AG04449 (cell line): ENCODE measurements around the gene CYSLTR2.

Experiments
- CTCF ChIA-PET: fragments of 350-600 bp; formaldehyde crosslinking; extraction: SDS; loops from one replicate; lab custom pipeline; 2021; ENCODE audit warnings: antibody characterized with exemption; lab: Yijun Ruan, JAX
- POLR2A ChIA-PET: fragments of 400-600, 350-600 bp; formaldehyde crosslinking; extraction: SDS; loops from one replicate; lab custom pipeline; 2020; ENCODE audit warnings: antibody characterized with exemption, inconsistent platforms; lab: Yijun Ruan, JAX
- DNase-seq: peaks from one replicate; pipeline ENCODE4 v3.0.0-alpha.2; 2010; ENCODE audit warnings: low read depth, low spot score
- H3K4me3 ChIP-seq: 2 replicates; pipeline ENCODE4 v1.5.1; 2011; ENCODE audit warnings: low read depth, mild to moderate bottlenecking, control low read depth, low read length
- CTCF ChIP-seq: IDR thresholded peaks from one replicate; pipeline ENCODE4 v1.5.1; 2011; ENCODE audit warnings: mild to moderate bottlenecking, moderate library complexity, low read length, control low read depth, inconsistent platforms; ENCODE audit not compliant: insufficient read depth; ENCODE audit errors: missing control alignments

Gene CYSLTR2

GRCh38 chr13:48625413-48626076 lies 28.2 kb upstream of the CYSLTR2 start:
- ChIA-PET POLR2A (no interaction called here), CTCF (no interaction called here)
- no peak for DNase-seq
- TF ChIP-seq CTCF: no peak
- H3K4me3 ChIP-seq: no peak overlapping the region

GRCh38 chr13:48626077-48626449 lies 27.7 kb upstream of the CYSLTR2 start:
- CTCF ChIA-PET: no interaction called here
- TF ChIP-seq CTCF: no peak
- POLR2A ChIA-PET: no interaction called here
- no peak overlapping the region for H3K4me3 ChIP-seq
- DNase-seq: no peak

- ChIA-PET POLR2A (no interaction called here), CTCF (no interaction called here)
- no peak for TF ChIP-seq CTCF
- H3K4me3 ChIP-seq: no peak overlapping the region
- no peak for DNase-seq
These were observed 26.8 kb upstream of the CYSLTR2 start for GRCh38 chr13:48626726-48627451.

GRCh38 chr13:48629277-48629676 lies 24.5 kb upstream of the CYSLTR2 start:
- DNase-seq: no peak
- POLR2A ChIA-PET: no interaction called here
- CTCF ChIA-PET: no interaction called here
- TF ChIP-seq CTCF: no peak
- H3K4me3 ChIP-seq: no peak overlapping the region

GRCh38 chr13:48630291-48630690 lies 23.4 kb upstream of the CYSLTR2 start:
- CTCF ChIA-PET: interaction anchor here (2.0 kb wide), 1 partner anchor 139 kb away, joined by 6 read pairs; no protein-coding TSS in a partner anchor
- no peak overlapping the region for H3K4me3 ChIP-seq
- no peak for TF ChIP-seq CTCF
- POLR2A ChIA-PET: no interaction called here
- no peak for DNase-seq

GRCh38 chr13:48630773-48631172 lies 23.0 kb upstream of the CYSLTR2 start:
- no peak overlapping the region for H3K4me3 ChIP-seq
- POLR2A ChIA-PET: interaction anchor here (1.0 kb wide), 1 partner anchor 98 kb away, joined by 3 read pairs; no protein-coding TSS in a partner anchor
- CTCF ChIA-PET: interaction anchor here (2.0 kb wide), 1 partner anchor 139 kb away, joined by 6 read pairs; no protein-coding TSS in a partner anchor
- DNase-seq: no peak
- TF ChIP-seq CTCF: no peak
